GM21619 (cell line): ENCODE results near the gene ELL3.
"Not testable (repeated sequence)": the region's sequence is repeated elsewhere in the genome, so short reads cannot be mapped to it uniquely, and the experiment has no call there.

Source experiments
- ATAC-seq: cut with Tn5 transposase; IDR thresholded peaks from one replicate; pipeline ENCODE4 v1.9.1; 2021; ENCODE audit not compliant: unreplicated experiment

Gene ELL3

GRCh38 chr15:43728053-43728725 lies 48.6 kb downstream of the ELL3 start:
- not testable (repeated sequence) for ATAC-seq

GRCh38 chr15:43726306-43726705 lies 50.5 kb downstream of the ELL3 start:
- ATAC-seq: not testable (repeated sequence)

DNA sequence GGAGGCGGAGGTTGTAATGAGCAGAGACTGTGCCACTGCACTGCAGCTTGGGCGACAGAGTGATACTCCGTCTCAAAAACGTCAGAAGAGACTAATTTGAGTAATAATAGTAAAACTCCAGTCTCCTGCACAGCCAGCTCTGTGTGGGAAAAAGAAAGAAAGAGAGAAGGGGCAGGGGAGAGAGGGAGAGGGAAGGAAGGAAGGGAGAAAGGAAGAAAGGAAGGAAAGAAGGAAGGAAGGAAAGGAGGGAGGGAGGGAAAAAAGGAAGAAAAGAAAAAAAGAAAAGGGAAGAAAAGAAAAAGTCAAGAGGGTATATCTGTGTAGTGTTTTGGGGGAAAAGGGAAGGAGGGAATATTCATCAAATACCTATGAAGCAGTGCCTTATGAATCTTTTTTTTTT lies 53.6 kb downstream of the ELL3 start:
- no peak for ATAC-seq
